HL-60 (cell line): ENCODE measurements around the gene HCN2.

Source experiments
- DNase-seq, 2 experiments: peaks; one replicate each; pipeline ENCODE4 v3.0.0-alpha.2; 2010 to 2020; ENCODE audit warnings: low read depth in 1 of 2, low spot score in 1 of 2
- H3K27ac ChIP-seq: fragments of 250-450 bp; sonication (Bioruptor Pico); replicated peaks from 2 replicates; pipeline ENCODE4 v1.5.1; 2020; ENCODE audit warnings: mild to moderate bottlenecking, moderate library complexity
- H3K27me3 ChIP-seq: fragments of 250-450 bp; sonication (Bioruptor Pico); 2 replicates; pipeline ENCODE4 v1.5.1; 2021; ENCODE audit warnings: mild to moderate bottlenecking, moderate library complexity; ENCODE audit not compliant: insufficient read depth, poor library complexity, severe bottlenecking
- H3K4me3 ChIP-seq: replicated peaks from 2 replicates; pipeline ENCODE4 v1.5.1; 2011; ENCODE audit warnings: mild to moderate bottlenecking, control low read depth, low read length; ENCODE audit not compliant: insufficient read depth
- GABPA ChIP-seq: IDR thresholded peaks from 2 replicates; pipeline ENCODE4 v1.6.1; 2012; ENCODE audit warnings: low read depth
- POLR2AphosphoS5 ChIP-seq: IDR thresholded peaks from 2 replicates; pipeline ENCODE4 v1.6.1; 2012; ENCODE audit warnings: low read depth
- SPI1 ChIP-seq: IDR thresholded peaks from 2 replicates; pipeline ENCODE4 v1.6.1; 2012; ENCODE audit warnings: low read depth, mild to moderate bottlenecking, borderline replicate concordance
- TF ChIP-seq, protein P1 (sequence below): IDR thresholded peaks from one replicate; pipeline ENCODE4 v1.5.1; 2011; ENCODE audit warnings: low read length, control low read depth, inconsistent platforms; ENCODE audit not compliant: insufficient read depth
- TF ChIP-seq, protein P2 (sequence below): IDR thresholded peaks from 2 replicates; pipeline ENCODE4 v1.6.1; 2012; ENCODE audit warnings: low read depth; ENCODE audit not compliant: insufficient replicate concordance

HCN2 gene

GRCh38 chr19:646779-647565 is 57.3 kb downstream of the HCN2 start:
- DNase-seq, result no peak
- TF ChIP-seq POLR2AphosphoS5, result peak; percentile 50
- TF ChIP-seq, protein P1, sequence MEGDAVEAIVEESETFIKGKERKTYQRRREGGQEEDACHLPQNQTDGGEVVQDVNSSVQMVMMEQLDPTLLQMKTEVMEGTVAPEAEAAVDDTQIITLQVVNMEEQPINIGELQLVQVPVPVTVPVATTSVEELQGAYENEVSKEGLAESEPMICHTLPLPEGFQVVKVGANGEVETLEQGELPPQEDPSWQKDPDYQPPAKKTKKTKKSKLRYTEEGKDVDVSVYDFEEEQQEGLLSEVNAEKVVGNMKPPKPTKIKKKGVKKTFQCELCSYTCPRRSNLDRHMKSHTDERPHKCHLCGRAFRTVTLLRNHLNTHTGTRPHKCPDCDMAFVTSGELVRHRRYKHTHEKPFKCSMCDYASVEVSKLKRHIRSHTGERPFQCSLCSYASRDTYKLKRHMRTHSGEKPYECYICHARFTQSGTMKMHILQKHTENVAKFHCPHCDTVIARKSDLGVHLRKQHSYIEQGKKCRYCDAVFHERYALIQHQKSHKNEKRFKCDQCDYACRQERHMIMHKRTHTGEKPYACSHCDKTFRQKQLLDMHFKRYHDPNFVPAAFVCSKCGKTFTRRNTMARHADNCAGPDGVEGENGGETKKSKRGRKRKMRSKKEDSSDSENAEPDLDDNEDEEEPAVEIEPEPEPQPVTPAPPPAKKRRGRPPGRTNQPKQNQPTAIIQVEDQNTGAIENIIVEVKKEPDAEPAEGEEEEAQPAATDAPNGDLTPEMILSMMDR, result no peak
- no peak overlapping the region for H3K4me3 ChIP-seq
- no peaks in the 10 kb centered on the region for H3K27me3 ChIP-seq
- no peak overlapping the region for H3K27ac ChIP-seq

- DNase-seq, result no peak
- Histone ChIP-seq H3K4me3 (no peak overlapping the region), H3K27me3 (no peaks in the 10 kb centered on the region), H3K27ac (no peak overlapping the region)
- TF ChIP-seq POLR2AphosphoS5, result no peak
- TF ChIP-seq SPI1, result no peak
- TF ChIP-seq, protein P1, result no peak
- TF ChIP-seq GABPA, result no peak
- TF ChIP-seq, protein P2, sequence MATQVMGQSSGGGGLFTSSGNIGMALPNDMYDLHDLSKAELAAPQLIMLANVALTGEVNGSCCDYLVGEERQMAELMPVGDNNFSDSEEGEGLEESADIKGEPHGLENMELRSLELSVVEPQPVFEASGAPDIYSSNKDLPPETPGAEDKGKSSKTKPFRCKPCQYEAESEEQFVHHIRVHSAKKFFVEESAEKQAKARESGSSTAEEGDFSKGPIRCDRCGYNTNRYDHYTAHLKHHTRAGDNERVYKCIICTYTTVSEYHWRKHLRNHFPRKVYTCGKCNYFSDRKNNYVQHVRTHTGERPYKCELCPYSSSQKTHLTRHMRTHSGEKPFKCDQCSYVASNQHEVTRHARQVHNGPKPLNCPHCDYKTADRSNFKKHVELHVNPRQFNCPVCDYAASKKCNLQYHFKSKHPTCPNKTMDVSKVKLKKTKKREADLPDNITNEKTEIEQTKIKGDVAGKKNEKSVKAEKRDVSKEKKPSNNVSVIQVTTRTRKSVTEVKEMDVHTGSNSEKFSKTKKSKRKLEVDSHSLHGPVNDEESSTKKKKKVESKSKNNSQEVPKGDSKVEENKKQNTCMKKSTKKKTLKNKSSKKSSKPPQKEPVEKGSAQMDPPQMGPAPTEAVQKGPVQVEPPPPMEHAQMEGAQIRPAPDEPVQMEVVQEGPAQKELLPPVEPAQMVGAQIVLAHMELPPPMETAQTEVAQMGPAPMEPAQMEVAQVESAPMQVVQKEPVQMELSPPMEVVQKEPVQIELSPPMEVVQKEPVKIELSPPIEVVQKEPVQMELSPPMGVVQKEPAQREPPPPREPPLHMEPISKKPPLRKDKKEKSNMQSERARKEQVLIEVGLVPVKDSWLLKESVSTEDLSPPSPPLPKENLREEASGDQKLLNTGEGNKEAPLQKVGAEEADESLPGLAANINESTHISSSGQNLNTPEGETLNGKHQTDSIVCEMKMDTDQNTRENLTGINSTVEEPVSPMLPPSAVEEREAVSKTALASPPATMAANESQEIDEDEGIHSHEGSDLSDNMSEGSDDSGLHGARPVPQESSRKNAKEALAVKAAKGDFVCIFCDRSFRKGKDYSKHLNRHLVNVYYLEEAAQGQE, result no peak
These were observed 58.0 kb downstream of the HCN2 start for GRCh38 chr19:647566-648284.

- DNase-seq, result no peak
- Histone ChIP-seq H3K4me3 (no peak overlapping the region), H3K27me3 (no peaks in the 10 kb centered on the region), H3K27ac (no peak overlapping the region)
- TF ChIP-seq, protein P2, result no peak
- TF ChIP-seq GABPA (no peak), POLR2AphosphoS5 (no peak), SPI1 (no peak)
- TF ChIP-seq, protein P1, result no peak
These were observed 58.6 kb downstream of the HCN2 start for GRCh38 chr19:648305-648704.
